HepG2 (cell line): Measurements from ENCODE around the gene CRTAC1. TPM values are rescaled to one million over a fixed set of nuclear protein-coding genes. Genes with fewer than 3 reads are reported as not detected.

Experiments used
- GATAD2A ChIP-seq: IDR thresholded peaks from 2 replicates; pipeline ENCODE4 v1.6.1; 2016
- GFI1 ChIP-seq: sonication (generic); formaldehyde crosslinking; IDR thresholded peaks from 2 replicates; pipeline ENCODE4 v1.5.0; 2020; ENCODE audit warnings: missing genetic modification reagents, mild to moderate bottlenecking, borderline replicate concordance
- HDAC1 ChIP-seq: sonication (generic); formaldehyde crosslinking; IDR thresholded peaks from 2 replicates; pipeline ENCODE4 v1.5.1; 2020; ENCODE audit warnings: mild to moderate bottlenecking, missing genetic modification reagents
- HES4 ChIP-seq: sonication (generic); formaldehyde crosslinking; IDR thresholded peaks from 2 replicates; pipeline ENCODE4 v1.9.0; 2021; ENCODE audit warnings: mild to moderate bottlenecking, missing genetic modification reagents, borderline replicate concordance
- KLF12 ChIP-seq: sonication (generic); formaldehyde crosslinking; IDR thresholded peaks from 2 replicates; pipeline ENCODE4 v1.4.0; 2020; ENCODE audit warnings: missing genetic modification reagents, borderline replicate concordance
- MTF2 ChIP-seq: sonication (generic); formaldehyde crosslinking; IDR thresholded peaks from 2 replicates; pipeline ENCODE4 v1.5.0; 2020; ENCODE audit warnings: missing genetic modification reagents, borderline replicate concordance
- MYNN ChIP-seq: sonication (generic); formaldehyde crosslinking; IDR thresholded peaks from 2 replicates; pipeline ENCODE4 v1.4.0; 2020; ENCODE audit warnings: mild to moderate bottlenecking, low read depth, missing genetic modification reagents
- NCOA2 ChIP-seq: sonication (generic); formaldehyde crosslinking; IDR thresholded peaks from 2 replicates; pipeline ENCODE4 v1.8.0; 2022; ENCODE audit warnings: inconsistent platforms
- NFE2 ChIP-seq: sonication (generic); formaldehyde crosslinking; IDR thresholded peaks from 2 replicates; pipeline ENCODE4 v1.4.0; 2020; ENCODE audit warnings: missing genetic modification reagents
- NR2F1 ChIP-seq, 2 experiments: fragments of 450-650 bp in 1 of 2; formaldehyde crosslinking in 1 of 2; IDR thresholded peaks; 2 replicates each; pipeline versions ENCODE4 v1.5.0 to v1.6.1; 2016 to 2020; ENCODE audit warnings: mild to moderate bottlenecking in 1 of 2, missing compliant biosample characterization in 1 of 2, missing genetic modification reagents in 1 of 2, moderate library complexity in 1 of 2
- RARA ChIP-seq: IDR thresholded peaks from 2 replicates; pipeline ENCODE4 v1.6.1; 2016; ENCODE audit warnings: missing genetic modification reagents, missing compliant biosample characterization
- REL ChIP-seq: sonication (generic); formaldehyde crosslinking; conservative IDR thresholded peaks from 2 replicates; pipeline ENCODE4 v1.8.0; 2022; ENCODE audit warnings: mild to moderate bottlenecking, missing genetic modification reagents, moderate library complexity
- SKI ChIP-seq: fragments of 450-650 bp; IDR thresholded peaks from one replicate; pipeline ENCODE4 v1.6.1; 2018; ENCODE audit warnings: mild to moderate bottlenecking; ENCODE audit not compliant: partially characterized antibody
- SMAD1 ChIP-seq: sonication (generic); formaldehyde crosslinking; IDR thresholded peaks from 2 replicates; pipeline ENCODE4 v1.4.0; 2020; ENCODE audit warnings: missing genetic modification reagents, low read depth, mild to moderate bottlenecking, borderline replicate concordance
- SOX13 ChIP-seq, 3 experiments: fragments of 450-650 bp in 1 of 3; sonication (generic) in 1 of 3; formaldehyde crosslinking in 1 of 3; IDR thresholded peaks in 2 of 3; conservative IDR thresholded peaks in 1 of 3; 2 replicates each; pipeline versions ENCODE4 v1.5.0 to v1.6.1; 2016 to 2020; ENCODE audit warnings: antibody characterized with exemption in 1 of 3, mild to moderate bottlenecking in 1 of 3, missing compliant biosample characterization in 1 of 3, missing genetic modification reagents in 1 of 3, moderate library complexity in 1 of 3
- SYNCRIP ChIP-seq: fragments of 200-400 bp; formaldehyde crosslinking; IDR thresholded peaks from 2 replicates; pipeline ENCODE4 v1.6.1; 2018; ENCODE audit warnings: mild to moderate bottlenecking, low read depth, low read length; ENCODE audit not compliant: insufficient read depth
- ZBTB40 ChIP-seq, 2 experiments: fragments of 450-650 bp in 1 of 2; sonication (generic) in 1 of 2; formaldehyde crosslinking in 1 of 2; IDR thresholded peaks; 2 replicates each; pipeline versions ENCODE4 v1.6.1 to v1.8.0; 2016 to 2022; ENCODE audit warnings: antibody characterized with exemption in 1 of 2, mild to moderate bottlenecking in 1 of 2, missing genetic modification reagents in 1 of 2
- ZMYM3 ChIP-seq: sonication (generic); formaldehyde crosslinking; IDR thresholded peaks from 2 replicates; pipeline ENCODE4 v1.5.1; 2020; ENCODE audit warnings: mild to moderate bottlenecking, missing genetic modification reagents
- ZNF224 ChIP-seq: sonication (generic); formaldehyde crosslinking; IDR thresholded peaks from 2 replicates; pipeline ENCODE4 v1.5.0; 2020; ENCODE audit warnings: mild to moderate bottlenecking, missing genetic modification reagents
- ZNF816 ChIP-seq: sonication (generic); formaldehyde crosslinking; IDR thresholded peaks from 2 replicates; pipeline ENCODE4 v1.8.0; 2022; ENCODE audit warnings: missing genetic modification reagents, mild to moderate bottlenecking, borderline replicate concordance
- ZNF839 ChIP-seq: sonication (generic); formaldehyde crosslinking; IDR thresholded peaks from 2 replicates; pipeline ENCODE4 v1.4.0; 2020; ENCODE audit warnings: missing genetic modification reagents, mild to moderate bottlenecking, borderline replicate concordance
- polyA plus RNA-seq, 8 experiments: library from polyadenylated mRNA; depleted of rRNA in 3 of 8; stranded (reverse) in 7 of 8; unstranded in 1 of 8; fragments of >200 nt; fragmentation: Illumina TruSeq in 4 of 8; extraction: Trizol in 4 of 8; gene quantifications; 2 replicates each; pipeline versions ENCODE4 v1.2.1 to v1.2.3, GENCODE V29; 2011 to 2016; ENCODE audit warnings: low read depth in 4 of 8, missing spikeins in 1 of 8, mixed read lengths in 1 of 8; ENCODE audit not compliant: insufficient read depth in 1 of 8
- total RNA-seq, 5 experiments: library from RNA; depleted of rRNA; stranded (reverse); fragments of >200 nt; fragmentation: Illumina TruSeq; extraction: Trizol; gene quantifications; 2 replicates each; pipeline ENCODE4 v1.2.3, GENCODE V29; 2016; ENCODE audit warnings: low read depth in 1 of 5

Gene CRTAC1
- total and polyA plus RNA-seq, 2 of the 13 experiments (the other 11 are each of a cell fraction or from before 2014, with no cell fraction given), result not detected

DNA sequence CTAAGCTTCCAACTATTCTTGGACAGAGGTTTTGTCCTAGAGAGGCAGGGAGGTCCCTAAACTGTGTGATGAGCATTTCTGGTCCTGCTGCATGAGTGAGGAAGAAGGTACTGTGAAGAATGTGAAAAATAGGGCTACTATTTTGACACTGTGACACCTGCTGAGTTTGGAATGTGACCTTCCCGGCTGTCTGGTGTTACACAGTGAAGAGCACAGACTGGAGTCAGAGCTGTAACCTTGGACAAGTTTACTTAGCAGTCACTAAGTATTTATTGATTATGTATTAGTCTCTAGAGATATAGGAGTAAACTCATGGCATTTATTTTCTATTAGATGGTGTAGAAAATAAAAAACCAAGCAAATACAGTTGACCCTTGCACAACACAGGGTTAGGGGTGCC is 168.5 kb downstream of the CRTAC1 start (continued):
- TF ChIP-seq ZBTB40 (IDR thresholded peaks at IDR 0.05) (no peak), ZBTB40 (CRISPR knock-in tag; IDR thresholded peaks at IDR 0.05) (no peak), RARA (CRISPR knock-in tag) (peak; percentile 43; the same call in 1 of the 2 replicates), REL (CRISPR knock-in tag) (no peak), SKI (peak; percentile 62), KLF12 (no peak), HDAC1 (CRISPR knock-in tag) (0 out of 2 replicates have a peak, but pooled peaks have one; percentile 31), NFE2 (no peak), MTF2 (no peak), ZNF839 (CRISPR knock-in tag) (no peak), SMAD1 (CRISPR knock-in tag) (no peak), HES4 (CRISPR knock-in tag) (no peak), SOX13 (IDR thresholded peaks at IDR 0.05) (no peak), SOX13 (CRISPR knock-in tag; conservative IDR thresholded peaks at IDR 0.05 in 1 of 2, IDR thresholded peaks at IDR 0.05 in 1 of 2) (0 out of 4 replicates have a peak, but pooled peaks of 1 of the 2 experiments have one; percentile 23), GATAD2A (CRISPR knock-in tag) (peak; percentile 50; the same call in 1 of the 2 replicates), GFI1 (CRISPR knock-in tag) (peak; percentile 68; the same call in 1 of the 2 replicates), SYNCRIP (no peak), NCOA2 (CRISPR knock-in tag) (peak; percentile 27; the same call in 1 of the 2 replicates), ZNF816 (CRISPR knock-in tag) (no peak), NR2F1 (CRISPR knock-in tag; IDR thresholded peaks at IDR 0.05) (peak in 1 of 2 experiments; percentile 73; a peak in 2 of 4 replicates), MYNN (CRISPR knock-in tag) (peak; percentile 99), ZMYM3 (CRISPR knock-in tag) (no peak), ZNF224 (CRISPR knock-in tag) (no peak)
